Activated T-cell treated with anti-CD3 and anti-CD28 coated beads, Interleukin-2, amount 50 U/mL, for 24 hours (primary cell): ENCODE measurements around the gene TCTA.
A peak's percentile ranks its signal among the peaks of the same experiment; 100 is the strongest.

Experiments used
- DNase-seq: peaks from one replicate; pipeline ENCODE4 v3.0.0-alpha.2; 2020
- H3K27ac Mint-ChIP-seq: 2 replicates; pipeline ENCODE4 v1.8.0; 2020; ENCODE audit warnings: mild to moderate bottlenecking, mixed read lengths
- H3K27me3 Mint-ChIP-seq: 2 replicates; pipeline ENCODE4 v1.8.0; 2020; ENCODE audit warnings: mixed read lengths
- H3K36me3 Mint-ChIP-seq: 2 replicates; pipeline ENCODE4 v1.8.0; 2020; ENCODE audit warnings: low read depth, mixed read lengths
- H3K4me1 Mint-ChIP-seq: 2 replicates; pipeline ENCODE4 v1.8.0; 2020; ENCODE audit warnings: low read depth, mixed read lengths
- H3K4me3 Mint-ChIP-seq: 2 replicates; pipeline ENCODE4 v1.8.0; 2020; ENCODE audit warnings: mild to moderate bottlenecking, moderate library complexity, mixed read lengths
- H3K9me3 Mint-ChIP-seq: 2 replicates; pipeline ENCODE4 v1.8.0; 2020; ENCODE audit warnings: mixed read lengths

The TCTA gene

GRCh38 chr3:49417516-49418120 lies 5.4 kb downstream of the TCTA start:
- Mint-ChIP-seq H3K36me3 (peaks cover 62% of the 10 kb centered on the region), H3K27me3 (no peaks in the 10 kb centered on the region), H3K4me1 (peaks cover 73% of the 10 kb centered on the region), H3K4me3 (no peak overlapping the region), H3K27ac (peak overlapping the region; percentile 81), H3K9me3 (no peaks in the 10 kb centered on the region)
- no peak for DNase-seq

GRCh38 chr3:49421890-49422378 lies 9.7 kb downstream of the TCTA start:
- H3K36me3 Mint-ChIP-seq = peaks cover 44% of the 10 kb centered on the region
- peak overlapping the region; percentile 85 for H3K27ac Mint-ChIP-seq
- H3K4me1 Mint-ChIP-seq = peaks cover 51% of the 10 kb centered on the region
- no peak for DNase-seq
- H3K27me3 Mint-ChIP-seq = no peaks in the 10 kb centered on the region
- H3K4me3 Mint-ChIP-seq = no peak overlapping the region
- H3K9me3 Mint-ChIP-seq = no peaks in the 10 kb centered on the region

- H3K4me1 Mint-ChIP-seq = peaks cover 44% of the 10 kb centered on the region
- no peak for DNase-seq
- peaks cover 38% of the 10 kb centered on the region for H3K36me3 Mint-ChIP-seq
- peak within 1 kb of the TSS; percentile 85 for H3K27ac Mint-ChIP-seq
- H3K9me3 Mint-ChIP-seq = no peaks in the 10 kb centered on the region
- no peak within 1 kb of the TSS for H3K4me3 Mint-ChIP-seq
- H3K27me3 Mint-ChIP-seq = no peaks in the 10 kb centered on the region
Measured at GRCh38 chr3:49422379-49423248, 10.4 kb downstream of the TCTA start, which contains the start of gene AMT. Gene AMT, minus strand, starts transcription at chr3:49422473. Its CDS starts 23 bp downstream, at chr3:49422450.

GRCh38 chr3:49424816-49425215 lies 12.6 kb downstream of the TCTA start:
- H3K4me3 Mint-ChIP-seq = no peak overlapping the region

GRCh38 chr3:49427586-49427985 lies 15.4 kb downstream of the TCTA start:
- DNase-seq = no peak
- Mint-ChIP-seq H3K36me3 (peaks cover 24% of the 10 kb centered on the region), H3K9me3 (no peaks in the 10 kb centered on the region), H3K27me3 (no peaks in the 10 kb centered on the region), H3K4me3 (peak overlapping the region; percentile 87), H3K27ac (peak overlapping the region; percentile 77), H3K4me1 (peaks cover 33% of the 10 kb centered on the region)

More at GRCh38 chr3:49424816-49425215, 12.6 kb downstream of the TCTA start:
- Mint-ChIP-seq H3K9me3 (no peaks in the 10 kb centered on the region), H3K36me3 (peaks cover 33% of the 10 kb centered on the region), H3K27ac (no peak overlapping the region), H3K27me3 (no peaks in the 10 kb centered on the region), H3K4me1 (peaks cover 52% of the 10 kb centered on the region)
- DNase-seq = no peak

GRCh38 chr3:49428752-49429080 lies 16.5 kb downstream of the TCTA start:
- peak overlapping the region; percentile 95 for H3K27ac Mint-ChIP-seq
- H3K27me3 Mint-ChIP-seq = no peaks in the 10 kb centered on the region
- no peak for DNase-seq
- peaks cover 21% of the 10 kb centered on the region for H3K36me3 Mint-ChIP-seq
- peak overlapping the region; percentile 87 for H3K4me3 Mint-ChIP-seq
- no peaks in the 10 kb centered on the region for H3K9me3 Mint-ChIP-seq
- H3K4me1 Mint-ChIP-seq = peaks cover 27% of the 10 kb centered on the region

GRCh38 chr3:49434731-49435130 lies 22.5 kb downstream of the TCTA start:
- Mint-ChIP-seq H3K9me3 (no peaks in the 10 kb centered on the region), H3K27me3 (no peaks in the 10 kb centered on the region), H3K4me1 (peaks cover 3% of the 10 kb centered on the region), H3K4me3 (no peak overlapping the region), H3K27ac (no peak overlapping the region), H3K36me3 (no peaks in the 10 kb centered on the region)
- DNase-seq = no peak

GRCh38 chr3:49445391-49445790 lies 33.2 kb downstream of the TCTA start:
- peaks cover 12% of the 10 kb centered on the region for H3K4me1 Mint-ChIP-seq
- H3K36me3 Mint-ChIP-seq = no peaks in the 10 kb centered on the region
- no peaks in the 10 kb centered on the region for H3K9me3 Mint-ChIP-seq
- H3K4me3 Mint-ChIP-seq = no peak overlapping the region
- H3K27ac Mint-ChIP-seq = no peak overlapping the region
- no peak for DNase-seq
- H3K27me3 Mint-ChIP-seq = no peaks in the 10 kb centered on the region

- no peak overlapping the region for H3K27ac Mint-ChIP-seq
- H3K4me3 Mint-ChIP-seq = no peak overlapping the region
- peaks cover 4% of the 10 kb centered on the region for H3K4me1 Mint-ChIP-seq
- no peaks in the 10 kb centered on the region for H3K27me3 Mint-ChIP-seq
- H3K9me3 Mint-ChIP-seq = no peaks in the 10 kb centered on the region
- H3K36me3 Mint-ChIP-seq = no peaks in the 10 kb centered on the region
- no peak for DNase-seq
Measured at GRCh38 chr3:49453621-49454020, 41.4 kb downstream of the TCTA start.

GRCh38 chr3:49454458-49454857 lies 42.2 kb downstream of the TCTA start:
- Mint-ChIP-seq H3K27ac (no peak overlapping the region), H3K36me3 (no peaks in the 10 kb centered on the region), H3K4me3 (no peak overlapping the region), H3K4me1 (no peaks in the 10 kb centered on the region), H3K9me3 (no peaks in the 10 kb centered on the region), H3K27me3 (no peaks in the 10 kb centered on the region)
- DNase-seq = no peak

- DNase-seq = no peak
- Mint-ChIP-seq H3K27ac (no peak overlapping the region), H3K4me1 (no peaks in the 10 kb centered on the region), H3K9me3 (no peaks in the 10 kb centered on the region), H3K27me3 (no peaks in the 10 kb centered on the region), H3K4me3 (no peak overlapping the region), H3K36me3 (no peaks in the 10 kb centered on the region)
Measured at GRCh38 chr3:49454898-49455681, 42.9 kb downstream of the TCTA start.

- Mint-ChIP-seq H3K36me3 (no peaks in the 10 kb centered on the region), H3K9me3 (no peaks in the 10 kb centered on the region), H3K27me3 (no peaks in the 10 kb centered on the region), H3K27ac (no peak overlapping the region), H3K4me1 (no peaks in the 10 kb centered on the region), H3K4me3 (no peak overlapping the region)
- DNase-seq = no peak
Measured at GRCh38 chr3:49456466-49456865, 44.2 kb downstream of the TCTA start.

- Mint-ChIP-seq H3K27ac (no peak overlapping the region), H3K4me1 (no peaks in the 10 kb centered on the region), H3K4me3 (no peak overlapping the region), H3K27me3 (no peaks in the 10 kb centered on the region), H3K36me3 (no peaks in the 10 kb centered on the region), H3K9me3 (no peaks in the 10 kb centered on the region)
- no peak for DNase-seq
Measured at GRCh38 chr3:49460188-49460890, 48.1 kb downstream of the TCTA start.

GRCh38 chr3:49460956-49461355 lies 48.7 kb downstream of the TCTA start:
- H3K9me3 Mint-ChIP-seq = no peaks in the 10 kb centered on the region
- no peaks in the 10 kb centered on the region for H3K36me3 Mint-ChIP-seq

More at GRCh38 chr3:49460956-49461355, 48.7 kb downstream of the TCTA start:
- Mint-ChIP-seq H3K4me3 (no peak overlapping the region), H3K4me1 (no peaks in the 10 kb centered on the region), H3K27me3 (no peaks in the 10 kb centered on the region), H3K27ac (no peak overlapping the region)
- DNase-seq = no peak
